ENCODE data around the gene CD72. TPM values are rescaled to one million over a fixed set of nuclear protein-coding genes. Genes with fewer than 3 reads are reported as not detected.

CD72 gene
- total RNA-seq, 1 donor from 2014 or later = 5.6 TPM

GRCh38 chr9:35569206-35569605 is 49.0 kb downstream of the CD72 start:
- Histone ChIP-seq H3K27ac (no peak overlapping the region), H3K36me3 (no peaks in the 10 kb centered on the region), H3K9me3 (no peaks in the 10 kb centered on the region), H3K4me1 (no peaks in the 10 kb centered on the region), H3K4me3 (no peak overlapping the region), H3K27me3 (no peaks in the 10 kb centered on the region)
- DNase-seq (ENCODE audit: extremely low spot score in 2 of 2) = no peak
- TF ChIP-seq POLR2AphosphoS5 (IDR thresholded peaks at IDR 0.05; ENCODE audit: insufficient read depth in 1 of 2, low read depth in 1 of 2) = no peak
- no peak for TF ChIP-seq POLR2A (IDR thresholded peaks at IDR 0.05)
- no peak for TF ChIP-seq CTCF (IDR thresholded peaks at IDR 0.05)
- intact Hi-C loops (cut with DNase I) = no loop called here

- no peak overlapping the region for H3K27ac ChIP-seq
- peaks cover 10% of the 10 kb centered on the region for H3K4me1 ChIP-seq
- H3K27me3 ChIP-seq = no peaks in the 10 kb centered on the region
- no peak for TF ChIP-seq CTCF (IDR thresholded peaks at IDR 0.05)
- no peak for TF ChIP-seq POLR2AphosphoS5 (IDR thresholded peaks at IDR 0.05; ENCODE audit: insufficient read depth in 1 of 2, low read depth in 1 of 2)
- TF ChIP-seq POLR2A (IDR thresholded peaks at IDR 0.05) = no peak
- H3K36me3 ChIP-seq = no peaks in the 10 kb centered on the region
- DNase-seq (ENCODE audit: extremely low spot score in 2 of 2) = no peak
- H3K9me3 ChIP-seq = no peaks in the 10 kb centered on the region
- H3K4me3 ChIP-seq = no peak overlapping the region
- intact Hi-C loops (cut with DNase I) = no loop called here
These were observed 50.0 kb downstream of the CD72 start for GRCh38 chr9:35568196-35568595.

GRCh38 chr9:35566417-35566816 is 51.8 kb downstream of the CD72 start:
- Histone ChIP-seq H3K4me3 (no peak overlapping the region), H3K27me3 (no peaks in the 10 kb centered on the region), H3K27ac (no peak overlapping the region), H3K9me3 (no peaks in the 10 kb centered on the region), H3K4me1 (peaks cover 19% of the 10 kb centered on the region), H3K36me3 (no peaks in the 10 kb centered on the region)
- intact Hi-C loops (cut with DNase I) = no loop called here
- no peak for TF ChIP-seq POLR2A (IDR thresholded peaks at IDR 0.05)
- no peak for TF ChIP-seq POLR2AphosphoS5 (IDR thresholded peaks at IDR 0.05; ENCODE audit: insufficient read depth in 1 of 2, low read depth in 1 of 2)
- no peak for TF ChIP-seq CTCF (IDR thresholded peaks at IDR 0.05)
- no peak for DNase-seq (ENCODE audit: extremely low spot score in 2 of 2)

DNA sequence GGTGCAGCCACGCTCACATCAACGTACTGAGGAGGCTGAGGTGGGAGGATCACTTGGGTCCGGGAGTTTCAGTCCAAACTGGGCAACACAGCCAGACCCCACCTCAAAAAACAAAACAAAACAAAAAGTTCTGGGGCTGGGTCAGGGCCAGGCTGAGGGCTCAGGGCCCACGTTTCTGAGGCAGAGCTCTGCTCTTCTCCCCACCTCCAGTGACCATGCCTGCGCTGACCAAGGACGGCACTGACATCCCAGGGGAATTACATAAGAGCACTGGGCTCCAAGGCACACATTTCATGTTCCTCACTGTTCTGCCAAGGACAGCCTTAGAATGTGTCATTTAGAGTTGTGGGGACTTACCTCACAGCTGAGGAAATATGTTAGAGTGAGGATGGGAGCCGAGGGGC is 53.6 kb downstream of the CD72 start:
- H3K4me3 ChIP-seq = no peak overlapping the region
- H3K4me1 ChIP-seq = peaks cover 19% of the 10 kb centered on the region
- intact Hi-C loops (cut with DNase I) = no loop called here
- no peaks in the 10 kb centered on the region for H3K27me3 ChIP-seq
- no peak for DNase-seq (ENCODE audit: extremely low spot score in 2 of 2)
- no peak for TF ChIP-seq CTCF (IDR thresholded peaks at IDR 0.05)
- no peak for TF ChIP-seq POLR2AphosphoS5 (IDR thresholded peaks at IDR 0.05; ENCODE audit: insufficient read depth in 1 of 2, low read depth in 1 of 2)
- no peak for TF ChIP-seq POLR2A (IDR thresholded peaks at IDR 0.05)
- no peaks in the 10 kb centered on the region for H3K36me3 ChIP-seq
- no peaks in the 10 kb centered on the region for H3K9me3 ChIP-seq
- H3K27ac ChIP-seq = no peak overlapping the region

DNA sequence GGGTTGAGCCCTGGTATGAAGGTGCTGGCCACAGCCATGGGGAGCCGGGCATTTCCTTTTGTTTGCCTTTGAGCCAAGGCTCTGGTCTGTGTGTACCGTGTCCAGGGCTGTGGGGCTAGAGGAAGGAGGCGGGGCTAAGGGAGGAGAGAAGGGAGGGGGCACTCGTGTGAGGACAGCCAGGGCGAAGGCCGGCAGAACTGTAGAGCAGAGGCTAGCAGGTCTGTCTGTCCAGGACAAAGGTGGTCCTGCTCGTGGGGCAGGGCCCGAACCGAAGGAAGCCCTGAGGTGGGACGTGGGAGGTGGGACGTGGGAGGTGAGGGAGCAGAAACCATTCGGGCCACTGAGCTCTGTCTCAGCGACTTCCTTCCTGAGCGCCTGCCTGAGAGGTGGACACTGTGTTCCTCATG is 54.4 kb downstream of the CD72 start:
- peak overlapping the region; percentile 41 for H3K27ac ChIP-seq
- no peak for DNase-seq (ENCODE audit: extremely low spot score in 2 of 2)
- TF ChIP-seq POLR2AphosphoS5 (IDR thresholded peaks at IDR 0.05; ENCODE audit: insufficient read depth in 1 of 2, low read depth in 1 of 2) = no peak
- no peak for TF ChIP-seq POLR2A (IDR thresholded peaks at IDR 0.05)
- no peak for TF ChIP-seq CTCF (IDR thresholded peaks at IDR 0.05)
- H3K4me1 ChIP-seq = peaks cover 19% of the 10 kb centered on the region
- H3K9me3 ChIP-seq = no peaks in the 10 kb centered on the region
- intact Hi-C loops (cut with DNase I) = no loop called here
- peak overlapping the region in 1 of 2 donors; percentile 6 for H3K4me3 ChIP-seq
- H3K36me3 ChIP-seq = peaks cover 0 to 2% of the 10 kb centered on the region in 2 donors
- H3K27me3 ChIP-seq = no peaks in the 10 kb centered on the region
